VCaP (cell line): ENCODE measurements around the gene ZSCAN5C.

Experiments
- H3K27ac ChIP-seq: fragments of 450-650 bp; 2 replicates; pipeline ENCODE4 v1.5.1; 2017
- CTCF ChIP-seq: fragments of 450-650 bp; conservative IDR thresholded peaks from 2 replicates; pipeline ENCODE4 v1.5.1; 2017; ENCODE audit warnings: mild to moderate bottlenecking, moderate library complexity

The ZSCAN5C gene

DNA sequence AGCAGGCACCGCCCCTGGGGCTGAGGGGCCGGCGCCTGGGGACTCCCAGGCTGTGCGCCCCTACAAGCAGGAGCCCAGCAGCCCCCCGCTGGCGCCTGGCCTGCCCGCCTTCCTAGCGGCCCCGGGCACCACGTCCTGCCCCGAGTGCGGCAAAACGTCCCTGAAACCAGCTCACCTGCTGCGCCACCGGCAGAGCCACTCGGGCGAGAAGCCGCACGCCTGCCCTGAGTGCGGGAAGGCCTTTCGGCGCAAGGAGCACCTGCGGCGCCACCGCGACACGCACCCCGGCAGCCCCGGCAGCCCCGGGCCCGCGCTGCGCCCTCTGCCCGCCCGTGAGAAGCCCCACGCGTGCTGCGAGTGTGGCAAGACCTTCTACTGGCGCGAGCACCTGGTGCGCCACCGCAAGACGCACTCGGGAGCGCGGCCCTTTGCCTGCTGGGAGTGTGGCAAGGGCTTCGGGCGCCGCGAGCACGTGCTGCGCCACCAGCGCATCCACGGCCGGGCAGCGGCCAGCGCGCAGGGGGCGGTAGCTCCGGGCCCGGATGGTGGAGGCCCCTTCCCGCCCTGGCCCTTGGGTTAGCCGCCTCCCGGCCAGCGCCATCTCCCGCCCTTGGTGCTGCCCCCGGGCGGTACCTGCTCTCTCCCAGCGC lies 42.3 kb upstream of the ZSCAN5C start:
- H3K27ac ChIP-seq: no peak overlapping the region
- TF ChIP-seq CTCF: no peak

DNA sequence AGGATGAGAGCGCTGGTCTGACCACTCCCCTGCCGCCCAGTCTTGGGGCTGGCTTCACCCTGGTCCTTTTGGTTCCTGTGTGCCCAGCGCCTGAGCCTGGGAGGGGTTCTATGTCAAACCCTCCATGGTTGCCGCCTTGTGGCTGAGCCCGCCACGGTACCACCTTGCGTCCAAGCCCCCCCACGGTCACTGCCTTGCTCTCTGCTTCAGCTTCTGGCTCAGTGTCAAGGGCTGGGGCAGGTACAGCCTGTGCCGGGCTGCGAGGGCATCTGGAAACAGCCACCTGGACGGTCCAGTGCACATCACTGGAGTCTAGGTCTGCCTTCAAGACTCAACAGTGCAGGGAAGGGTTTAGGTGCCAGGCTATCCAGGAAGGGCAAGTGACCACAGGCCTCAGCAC lies 40.5 kb upstream of the ZSCAN5C start:
- H3K27ac ChIP-seq: no peak overlapping the region
- TF ChIP-seq CTCF: no peak

DNA sequence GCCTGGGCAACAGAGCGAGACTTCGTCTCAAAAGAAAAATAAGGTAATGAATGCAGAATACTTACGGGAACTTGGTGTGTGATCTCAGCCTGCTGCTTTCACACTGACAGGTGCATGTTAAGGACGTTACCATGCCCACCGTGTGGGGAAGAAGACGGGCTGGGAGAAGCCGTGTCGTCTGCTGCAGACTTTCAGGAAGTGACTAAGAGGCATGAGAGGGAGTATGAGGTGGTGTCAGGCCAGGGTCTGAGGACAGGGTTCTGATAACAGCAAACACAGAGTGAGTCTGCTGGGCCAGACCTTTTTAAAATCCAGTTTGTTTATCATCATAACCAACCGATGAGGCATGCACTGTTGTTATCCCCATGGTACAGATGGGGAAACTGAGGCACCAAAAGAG lies 39.8 kb upstream of the ZSCAN5C start:
- H3K27ac ChIP-seq: no peak overlapping the region
- TF ChIP-seq CTCF: no peak

- H3K27ac ChIP-seq: no peak overlapping the region
- TF ChIP-seq CTCF: no peak
Observed at GRCh38 chr19:56163097-56163496, 39.0 kb upstream of the ZSCAN5C start.

- H3K27ac ChIP-seq: no peak overlapping the region
- TF ChIP-seq CTCF: no peak
Observed at GRCh38 chr19:56167064-56167578, 35.0 kb upstream of the ZSCAN5C start.

GRCh38 chr19:56170261-56170660 lies 31.8 kb upstream of the ZSCAN5C start:
- TF ChIP-seq CTCF: no peak
- H3K27ac ChIP-seq: no peak overlapping the region

DNA sequence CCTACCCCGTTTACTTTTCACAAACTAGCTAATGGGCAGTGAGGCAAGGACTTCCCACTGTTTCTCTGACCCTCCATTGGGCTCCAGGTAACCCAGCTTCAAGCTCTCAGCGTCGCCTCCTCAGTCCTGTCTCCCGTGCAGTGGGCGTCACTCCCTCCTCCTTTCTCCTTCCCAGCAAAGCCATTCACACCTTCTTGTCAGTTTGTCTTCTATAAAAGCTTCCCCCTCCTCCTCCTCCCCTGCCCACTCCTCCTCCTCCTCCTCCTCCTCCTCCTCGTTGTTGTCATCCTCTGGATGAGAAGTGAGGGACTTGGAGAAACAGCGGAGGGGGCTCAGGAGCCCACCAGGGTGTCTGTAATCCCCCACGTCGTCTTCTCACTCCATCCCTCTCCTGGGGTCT lies 28.0 kb upstream of the ZSCAN5C start:
- TF ChIP-seq CTCF: no peak

More for the DNA sequence above, 28.0 kb upstream of the ZSCAN5C start:
- no peak overlapping the region for H3K27ac ChIP-seq
